ENCODE data around the gene RTTN. TPM values are rescaled to one million over a fixed set of nuclear protein-coding genes. Genes with fewer than 3 reads are reported as not detected.

Gene RTTN
- total and polyA plus RNA-seq, 2 of the 4 experiments (the other 2 are of a cell fraction), result 5.8 to 19.9 TPM

DNA sequence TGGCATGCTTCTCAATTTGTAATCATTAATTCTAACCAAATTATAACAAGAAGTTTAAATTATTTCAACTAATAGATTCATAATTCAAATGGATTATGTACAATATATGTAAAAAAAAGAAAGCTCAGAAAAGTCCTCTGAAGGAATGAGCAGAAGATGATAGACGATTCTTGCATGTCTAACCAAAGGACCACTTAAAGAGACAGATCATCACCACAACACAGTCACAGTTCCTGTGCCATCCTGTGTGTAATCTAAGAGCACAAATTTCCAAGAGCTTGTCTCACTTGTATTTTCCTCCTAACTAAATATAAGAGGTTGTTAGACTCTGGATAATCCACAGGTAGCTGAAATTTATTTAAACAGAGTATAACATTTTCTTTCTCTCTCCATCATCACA lies 135.5 kb downstream of the RTTN start:
- no TSS peak for BruUV-seq (replicated peaks)
- in situ Hi-C loops (cut with MboI; ENCODE audit: low sequenced_read_pairs), result no loop called here

More for the DNA sequence above, 135.5 kb downstream of the RTTN start:
- WGBS, 2 experiments (ENCODE audit: extremely low coverage in 2 of 2, insufficient read length in 1 of 2), result no CpG with 5 or more reads among the region's 1 CpG
- no peak overlapping the region for H3K9ac ChIP-seq (ENCODE audit: low read depth, low read length)
- intact Hi-C loops (cut with micrococcal nuclease) (loop anchor here (5.0 to 10.0 kb wide), 8 partner anchors 225 to 1223 kb away; partner anchors contain the start of gene DOK6), dilution Hi-C loops (cut with HindIII; ENCODE audit: low sequenced_read_pairs, unreplicated experiment) (no loop called here)
- no peak overlapping the region for H4K5ac ChIP-seq (ENCODE audit: low read depth, low read length)
- TF ChIP-seq RFX5 (IDR thresholded peaks at IDR 0.05; ENCODE audit: low read depth, low read length) (no peak), CHD1 (IDR thresholded peaks at IDR 0.05; ENCODE audit: low read depth, low read length) (no peak), BHLHE40 (IDR thresholded peaks at IDR 0.05; ENCODE audit: low read depth, low read length) (no peak)
- no peak overlapping the region for H3K14ac ChIP-seq (replicated peaks; ENCODE audit: low read depth, low read length)
- no peak overlapping the region for H2BK20ac ChIP-seq (ENCODE audit: low read depth, low read length)
- H3K4me2 ChIP-seq (ENCODE audit: low read depth, low read length), result no peak overlapping the region
- H2BK120ac ChIP-seq (ENCODE audit: low read depth, low read length), result no peak overlapping the region
- no peak overlapping the region for H3K4me3 ChIP-seq (ENCODE audit: insufficient read depth, low read depth, low read length)
- no peak for DNase-seq
- ChIA-PET CTCF (no interaction called here), POLR2A (ENCODE audit: unreplicated experiment) (no interaction called here)
- no peak overlapping the region for H4K91ac ChIP-seq (ENCODE audit: insufficient read depth, low read depth, low read length)
- no peak for ATAC-seq (ENCODE audit: low read depth)
- no peak overlapping the region for H2BK5ac ChIP-seq (ENCODE audit: low read depth, low read length, poor library complexity, severe bottlenecking)
- H3K18ac ChIP-seq (ENCODE audit: low read depth, low read length), result no peak overlapping the region
- H2AK5ac ChIP-seq (ENCODE audit: low read depth, low read length), result no peak overlapping the region
- H3K27ac ChIP-seq (ENCODE audit: insufficient read depth, low read length), result no peak overlapping the region
- no peaks in the 10 kb centered on the region for H3K36me3 ChIP-seq (ENCODE audit: control insufficient read depth, insufficient read depth, low read length)
- H3K4me1 ChIP-seq (ENCODE audit: control insufficient read depth, insufficient read depth, low read length), result no peaks in the 10 kb centered on the region
- no peak overlapping the region for H2BK15ac ChIP-seq (ENCODE audit: low read depth, low read length)
- H3K56ac ChIP-seq (ENCODE audit: extremely low read depth, insufficient read depth, low read length), result no peak overlapping the region
- no peak overlapping the region for H3K4ac ChIP-seq (ENCODE audit: low read depth, low read length)
- no peaks in the 10 kb centered on the region for H3K27me3 ChIP-seq (ENCODE audit: control insufficient read depth, insufficient read depth, low read length)
- no peak overlapping the region for H2AFZ ChIP-seq (replicated peaks; ENCODE audit: low read length, poor library complexity)
- no peak overlapping the region for H3K23ac ChIP-seq (ENCODE audit: low read depth, low read length)
- no peaks in the 10 kb centered on the region for H4K20me1 ChIP-seq (ENCODE audit: insufficient read depth, low read length)
- 0 out of 4 replicates have a peak, but pooled peaks cover 0 to 3% of the 10 kb centered on the region in 2 experiments for H3K79me1 ChIP-seq (ENCODE audit: low read depth in 1 of 2, low read length in 2 of 2)
- no peak overlapping the region for H2AK9ac ChIP-seq (replicated peaks; ENCODE audit: low read depth, low read length, poor library complexity)
- H3K9me3 ChIP-seq (ENCODE audit: control insufficient read depth, insufficient read depth, low read length), result no peaks in the 10 kb centered on the region
- no peak overlapping the region for H4K8ac ChIP-seq (ENCODE audit: low read depth in 2 of 2, low read length in 2 of 2)
- H3K9me1 ChIP-seq (ENCODE audit: insufficient read depth, low read length), result peaks cover 3% of the 10 kb centered on the region; the same call in 1 of the 2 replicates
